HCT116 (cell line): ENCODE measurements around the gene DNAJB5.
"Not testable (repeated sequence)": the region's sequence is repeated elsewhere in the genome, so short reads cannot be mapped to it uniquely, and the experiment has no call there.

Experiments used
- CEBPB ChIP-seq: IDR thresholded peaks from 2 replicates; pipeline ENCODE4 v1.6.1; 2012; ENCODE audit warnings: low read depth
- CTCF ChIP-seq, 3 experiments: fragments of 200-600 bp in 1 of 3; sonication (generic) in 1 of 3; IDR thresholded peaks in 2 of 3; conservative IDR thresholded peaks in 1 of 3; 2 replicates each; pipeline ENCODE4 v1.5.1; 2012 to 2017; ENCODE audit warnings: low read depth in 2 of 3, low read length in 2 of 3, antibody characterized with exemption in 1 of 3, borderline replicate concordance in 1 of 3, control low read depth in 1 of 3, mild to moderate bottlenecking in 1 of 3, mixed read lengths in 1 of 3, mixed run types in 1 of 3, moderate library complexity in 1 of 3; ENCODE audit not compliant: insufficient read depth in 1 of 3
- EGR1 ChIP-seq: IDR thresholded peaks from 2 replicates; pipeline ENCODE4 v1.6.1; 2012; ENCODE audit warnings: low read depth
- POLR2A ChIP-seq: IDR thresholded peaks from 2 replicates; pipeline ENCODE4 v1.7.0; 2011; ENCODE audit warnings: borderline replicate concordance; ENCODE audit not compliant: insufficient read depth, insufficient read length; ENCODE audit errors: extremely low read depth
- POLR2AphosphoS5 ChIP-seq: IDR thresholded peaks from 2 replicates; pipeline ENCODE4 v1.6.1; 2011; ENCODE audit warnings: mild to moderate bottlenecking, low read depth, low read length, moderate library complexity
- SRF ChIP-seq: IDR thresholded peaks from 2 replicates; pipeline ENCODE4 v1.6.1; 2012; ENCODE audit warnings: low read depth
- YY1 ChIP-seq: IDR thresholded peaks from 2 replicates; pipeline ENCODE4 v1.6.1; 2011; ENCODE audit warnings: low read length, low read depth, moderate library complexity, mild to moderate bottlenecking; ENCODE audit not compliant: insufficient replicate concordance; ENCODE audit errors: extremely low read depth
- ZFX ChIP-seq: fragments of 450-650 bp; IDR thresholded peaks from 2 replicates; pipeline ENCODE4 v1.6.1; 2017
- ZNF274 ChIP-seq: fragments of 200-500 bp; sonication (Bioruptor generic); IDR thresholded peaks from 2 replicates; pipeline ENCODE4 v1.6.1; 2014; ENCODE audit warnings: mild to moderate bottlenecking, low read depth, low read length, inconsistent platforms
- TF ChIP-seq, protein P1 (sequence below): IDR thresholded peaks from 2 replicates; pipeline ENCODE4 v1.6.1; 2012

DNA sequence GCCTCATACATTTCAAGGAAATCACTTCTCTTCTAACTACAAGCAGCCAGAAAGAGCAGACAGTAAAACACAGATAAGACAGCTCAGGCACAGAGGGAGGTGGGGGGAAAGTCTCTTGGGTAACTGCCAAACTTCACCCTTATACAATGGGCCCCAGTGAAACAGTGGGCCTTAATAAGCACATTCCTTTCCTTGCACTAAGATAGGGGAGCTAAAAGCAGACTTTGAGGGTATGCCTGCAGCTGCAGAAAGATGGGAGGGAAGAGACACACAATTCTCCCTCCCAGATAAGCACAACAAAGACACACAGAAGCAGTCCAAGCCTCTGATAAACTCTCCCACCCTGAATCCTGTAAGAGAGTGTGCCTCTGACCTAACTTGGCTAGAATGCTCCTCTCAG is 49.6 kb upstream of the DNAJB5 start:
- TF ChIP-seq SRF; CTCF (IDR thresholded peaks at IDR 0.05 in 2 of 3, conservative IDR thresholded peaks at IDR 0.05 in 1 of 3; ENCODE audit: borderline replicate concordance in 1 of 3, insufficient read depth in 1 of 3, low read depth in 2 of 3, low read length in 2 of 3); YY1; POLR2AphosphoS5; CEBPB; POLR2A; ZFX; EGR1; ZNF274: not testable (repeated sequence)
- TF ChIP-seq, protein P1, sequence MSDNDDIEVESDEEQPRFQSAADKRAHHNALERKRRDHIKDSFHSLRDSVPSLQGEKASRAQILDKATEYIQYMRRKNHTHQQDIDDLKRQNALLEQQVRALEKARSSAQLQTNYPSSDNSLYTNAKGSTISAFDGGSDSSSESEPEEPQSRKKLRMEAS, result not testable (repeated sequence)
